GM21447 (cell line): Measurements from ENCODE around the gene HOXB1.

Experiments
- ATAC-seq: cut with Tn5 transposase; IDR thresholded peaks from one replicate; pipeline ENCODE4 v1.9.1; 2021; ENCODE audit not compliant: unreplicated experiment

The HOXB1 gene

GRCh38 chr17:48555258-48556228 lies 24.7 kb upstream of the HOXB1 start:
- ATAC-seq = no peak

GRCh38 chr17:48554412-48555257 lies 23.8 kb upstream of the HOXB1 start:
- no peak for ATAC-seq

GRCh38 chr17:48553826-48554225 lies 23.0 kb upstream of the HOXB1 start:
- ATAC-seq = no peak

GRCh38 chr17:48553190-48553547 lies 22.4 kb upstream of the HOXB1 start:
- no peak for ATAC-seq

- no peak for ATAC-seq
Measured at GRCh38 chr17:48552466-48553189, 21.8 kb upstream of the HOXB1 start.

- ATAC-seq = no peak
Measured at GRCh38 chr17:48551596-48552465, 21.0 kb upstream of the HOXB1 start.

- ATAC-seq = no peak
Measured at GRCh38 chr17:48551214-48551555, 20.4 kb upstream of the HOXB1 start.

- ATAC-seq = no peak
Measured at GRCh38 chr17:48550502-48551213, 19.8 kb upstream of the HOXB1 start.

- ATAC-seq = no peak
Measured at GRCh38 chr17:48549914-48550501, 19.2 kb upstream of the HOXB1 start.

- no peak for ATAC-seq
Measured at GRCh38 chr17:48549281-48549630, 18.4 kb upstream of the HOXB1 start.

- no peak for ATAC-seq
Measured at GRCh38 chr17:48548523-48549280, 17.9 kb upstream of the HOXB1 start.

- ATAC-seq = no peak
Measured at GRCh38 chr17:48547808-48548522, 17.2 kb upstream of the HOXB1 start.

- no peak for ATAC-seq
Measured at GRCh38 chr17:48546924-48547807, 16.4 kb upstream of the HOXB1 start.

GRCh38 chr17:48546137-48546923 lies 15.5 kb upstream of the HOXB1 start:
- no peak for ATAC-seq

GRCh38 chr17:48545539-48545938 lies 14.7 kb upstream of the HOXB1 start:
- no peak for ATAC-seq

GRCh38 chr17:48545022-48545375 lies 14.2 kb upstream of the HOXB1 start, which contains the start of gene HOXB2:
HOXB2 (minus strand) TSS chr17:48545109; CDS start chr17:48544911, 198 bp downstream.
- ATAC-seq = no peak
